ENCODE results near the gene CA4.
"Not testable (repeated sequence)": the region's sequence is repeated elsewhere in the genome, so short reads cannot be mapped to it uniquely, and the experiment has no call there.

CA4 gene

DNA sequence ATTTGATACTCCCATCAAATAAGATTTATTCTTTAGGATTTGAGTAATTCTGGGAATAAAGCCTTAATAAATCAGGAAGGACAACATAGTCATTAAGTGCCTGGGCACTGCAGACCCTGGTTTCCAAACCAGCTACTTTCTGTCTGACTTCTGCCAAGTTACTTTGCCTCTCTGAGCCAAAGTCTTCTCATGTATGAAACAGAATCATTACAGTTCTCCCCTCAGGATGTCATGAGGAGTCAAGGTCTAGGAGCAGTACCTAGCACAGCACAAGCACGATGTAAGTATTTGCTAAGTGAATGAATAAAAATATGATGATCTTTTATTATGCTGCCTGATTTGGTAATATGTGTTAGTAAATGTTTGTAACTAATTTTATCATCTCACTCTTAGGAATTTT lies 40.6 kb upstream of the CA4 start:
- DNase-seq, result no peak
- Histone ChIP-seq H3K9me3 (ENCODE audit: control insufficient read depth, low read length) (no peaks in the 10 kb centered on the region), H3K4me1 (ENCODE audit: control insufficient read depth, insufficient read depth, low read length, poor library complexity, severe bottlenecking) (no peaks in the 10 kb centered on the region), H3K36me3 (ENCODE audit: control insufficient read depth, insufficient read depth, low read length) (no peaks in the 10 kb centered on the region), H3K27ac (ENCODE audit: insufficient read depth, low read length, poor library complexity, severe bottlenecking) (no peak overlapping the region), H3K4me3 (ENCODE audit: insufficient read depth, low read depth, low read length, poor library complexity, severe bottlenecking) (no peak overlapping the region), H3K27me3 (replicated peaks; ENCODE audit: control insufficient read depth, insufficient read depth, low read length, poor library complexity, severe bottlenecking) (no peaks in the 10 kb centered on the region)

DNA sequence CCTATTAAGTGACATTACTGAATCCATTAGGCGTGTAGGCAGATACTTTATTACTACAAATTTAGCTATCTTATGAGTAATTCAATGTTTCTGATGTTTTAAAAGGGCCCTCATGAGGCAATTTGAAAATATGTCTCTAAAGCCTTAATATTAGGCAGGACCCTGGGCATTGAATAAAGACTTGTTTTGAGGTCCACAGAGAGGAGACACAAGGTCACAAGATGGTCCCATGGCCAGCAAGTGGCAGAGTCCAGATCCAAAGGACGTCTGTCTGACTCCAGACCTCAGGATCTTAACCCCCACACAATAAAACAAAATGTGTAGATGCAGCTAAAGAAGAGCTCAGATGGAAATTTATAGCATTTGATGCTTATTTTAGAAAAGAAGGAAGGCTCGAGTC lies 39.2 kb upstream of the CA4 start:
- H3K9me3 ChIP-seq (ENCODE audit: control insufficient read depth, low read length), result no peaks in the 10 kb centered on the region
- H3K36me3 ChIP-seq (ENCODE audit: control insufficient read depth, insufficient read depth, low read length), result no peaks in the 10 kb centered on the region
- H3K27me3 ChIP-seq (replicated peaks; ENCODE audit: control insufficient read depth, insufficient read depth, low read length, poor library complexity, severe bottlenecking), result no peaks in the 10 kb centered on the region
- no peak overlapping the region for H3K27ac ChIP-seq (ENCODE audit: insufficient read depth, low read length, poor library complexity, severe bottlenecking)
- no peaks in the 10 kb centered on the region for H3K4me1 ChIP-seq (ENCODE audit: control insufficient read depth, insufficient read depth, low read length, poor library complexity, severe bottlenecking)
- H3K4me3 ChIP-seq (ENCODE audit: insufficient read depth, low read depth, low read length, poor library complexity, severe bottlenecking), result no peak overlapping the region
- DNase-seq, result no peak

DNA sequence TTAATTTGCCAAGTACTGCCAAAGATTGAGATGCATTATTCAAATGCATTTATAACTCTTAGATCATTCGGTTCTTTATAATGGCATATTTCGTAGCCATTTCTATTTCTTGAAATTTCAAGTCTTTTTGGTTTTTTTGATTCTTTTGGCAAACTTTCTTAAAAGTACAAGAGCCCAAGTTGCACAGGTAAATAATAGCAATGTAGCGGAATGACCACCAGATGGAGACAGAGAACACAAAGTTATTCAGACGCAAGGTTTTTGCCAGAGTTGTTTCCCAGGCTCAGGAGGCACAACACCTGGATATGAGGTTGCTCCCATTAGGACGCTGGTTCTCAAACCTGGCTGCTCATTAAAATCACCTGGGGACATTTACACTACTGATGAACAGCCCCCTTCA lies 38.1 kb upstream of the CA4 start:
- H3K9me3 ChIP-seq (ENCODE audit: control insufficient read depth, low read length); H3K27me3 ChIP-seq (replicated peaks; ENCODE audit: control insufficient read depth, insufficient read depth, low read length, poor library complexity, severe bottlenecking); H3K4me3 ChIP-seq (ENCODE audit: insufficient read depth, low read depth, low read length, poor library complexity, severe bottlenecking); DNase-seq; H3K36me3 ChIP-seq (ENCODE audit: control insufficient read depth, insufficient read depth, low read length); H3K4me1 ChIP-seq (ENCODE audit: control insufficient read depth, insufficient read depth, low read length, poor library complexity, severe bottlenecking); H3K27ac ChIP-seq (ENCODE audit: insufficient read depth, low read length, poor library complexity, severe bottlenecking): not testable (repeated sequence)

DNA sequence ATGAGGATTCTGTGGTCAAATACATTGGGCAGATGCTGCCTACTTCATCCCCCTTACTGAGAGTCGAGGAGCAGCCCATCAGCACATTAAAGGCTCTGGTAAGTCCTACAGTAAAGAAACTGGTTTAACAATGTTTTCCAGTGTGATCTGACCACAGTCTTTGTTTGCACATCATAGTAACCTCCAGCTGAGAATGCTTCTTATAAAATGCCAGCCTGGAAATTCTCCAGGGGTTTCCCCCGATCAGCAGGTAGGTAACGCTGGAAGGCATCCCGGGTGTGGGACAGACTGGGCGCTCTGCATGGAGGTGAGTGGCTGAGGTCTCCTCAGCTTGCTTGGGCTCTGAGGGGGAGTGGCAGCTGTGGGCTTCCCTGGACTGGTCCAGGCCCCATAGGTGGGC lies 34.4 kb upstream of the CA4 start:
- not testable (repeated sequence) for DNase-seq; H3K36me3 ChIP-seq (ENCODE audit: control insufficient read depth, insufficient read depth, low read length); H3K9me3 ChIP-seq (ENCODE audit: control insufficient read depth, low read length); H3K27me3 ChIP-seq (replicated peaks; ENCODE audit: control insufficient read depth, insufficient read depth, low read length, poor library complexity, severe bottlenecking); H3K4me1 ChIP-seq (ENCODE audit: control insufficient read depth, insufficient read depth, low read length, poor library complexity, severe bottlenecking); H3K27ac ChIP-seq (ENCODE audit: insufficient read depth, low read length, poor library complexity, severe bottlenecking); H3K4me3 ChIP-seq (ENCODE audit: insufficient read depth, low read depth, low read length, poor library complexity, severe bottlenecking)

DNA sequence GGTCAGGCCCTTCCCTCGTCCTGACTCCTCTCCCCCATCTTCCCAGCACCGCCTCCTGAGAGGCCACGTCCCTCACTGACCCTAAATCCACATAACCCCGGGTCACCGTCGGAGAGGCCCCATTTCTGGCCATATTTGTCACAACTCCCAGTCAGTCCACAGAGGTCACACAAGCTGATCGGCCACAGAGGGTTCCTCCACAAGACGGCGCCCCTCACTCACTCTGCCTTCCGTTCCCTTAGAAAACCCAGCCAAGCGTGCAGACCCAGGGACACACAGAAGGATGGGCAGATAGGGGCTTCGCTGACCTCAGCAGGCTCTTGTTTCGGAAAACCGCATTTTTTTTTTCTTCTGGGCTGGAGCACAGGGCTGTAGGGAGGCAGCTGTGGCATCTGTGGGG lies 33.6 kb upstream of the CA4 start:
- DNase-seq; H3K4me3 ChIP-seq (ENCODE audit: insufficient read depth, low read depth, low read length, poor library complexity, severe bottlenecking); H3K27ac ChIP-seq (ENCODE audit: insufficient read depth, low read length, poor library complexity, severe bottlenecking); H3K4me1 ChIP-seq (ENCODE audit: control insufficient read depth, insufficient read depth, low read length, poor library complexity, severe bottlenecking); H3K9me3 ChIP-seq (ENCODE audit: control insufficient read depth, low read length); H3K27me3 ChIP-seq (replicated peaks; ENCODE audit: control insufficient read depth, insufficient read depth, low read length, poor library complexity, severe bottlenecking); H3K36me3 ChIP-seq (ENCODE audit: control insufficient read depth, insufficient read depth, low read length): not testable (repeated sequence)

DNA sequence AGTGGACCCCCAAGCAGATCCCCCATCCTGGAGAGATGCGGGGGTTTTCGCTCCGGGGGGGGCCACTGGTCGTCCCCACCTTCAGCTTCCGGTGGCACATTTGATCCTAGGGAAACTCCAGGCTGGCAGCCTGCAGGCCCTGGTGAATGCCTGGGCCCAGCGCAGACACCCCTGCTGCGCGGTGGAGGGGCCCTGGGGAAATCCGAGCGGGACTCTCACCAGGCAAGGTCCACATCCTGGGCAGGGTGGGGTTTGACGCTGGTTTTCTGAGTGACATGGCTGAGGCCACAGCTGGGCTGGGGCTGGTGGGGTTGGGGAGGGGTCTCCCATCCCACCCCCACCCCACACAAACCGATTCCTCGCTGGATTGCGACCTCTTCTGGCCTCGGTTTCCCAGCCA lies 30.6 kb upstream of the CA4 start:
- not testable (repeated sequence) for H3K4me1 ChIP-seq (ENCODE audit: control insufficient read depth, insufficient read depth, low read length, poor library complexity, severe bottlenecking); H3K9me3 ChIP-seq (ENCODE audit: control insufficient read depth, low read length); H3K27ac ChIP-seq (ENCODE audit: insufficient read depth, low read length, poor library complexity, severe bottlenecking); H3K36me3 ChIP-seq (ENCODE audit: control insufficient read depth, insufficient read depth, low read length); DNase-seq; H3K4me3 ChIP-seq (ENCODE audit: insufficient read depth, low read depth, low read length, poor library complexity, severe bottlenecking); H3K27me3 ChIP-seq (replicated peaks; ENCODE audit: control insufficient read depth, insufficient read depth, low read length, poor library complexity, severe bottlenecking)

DNA sequence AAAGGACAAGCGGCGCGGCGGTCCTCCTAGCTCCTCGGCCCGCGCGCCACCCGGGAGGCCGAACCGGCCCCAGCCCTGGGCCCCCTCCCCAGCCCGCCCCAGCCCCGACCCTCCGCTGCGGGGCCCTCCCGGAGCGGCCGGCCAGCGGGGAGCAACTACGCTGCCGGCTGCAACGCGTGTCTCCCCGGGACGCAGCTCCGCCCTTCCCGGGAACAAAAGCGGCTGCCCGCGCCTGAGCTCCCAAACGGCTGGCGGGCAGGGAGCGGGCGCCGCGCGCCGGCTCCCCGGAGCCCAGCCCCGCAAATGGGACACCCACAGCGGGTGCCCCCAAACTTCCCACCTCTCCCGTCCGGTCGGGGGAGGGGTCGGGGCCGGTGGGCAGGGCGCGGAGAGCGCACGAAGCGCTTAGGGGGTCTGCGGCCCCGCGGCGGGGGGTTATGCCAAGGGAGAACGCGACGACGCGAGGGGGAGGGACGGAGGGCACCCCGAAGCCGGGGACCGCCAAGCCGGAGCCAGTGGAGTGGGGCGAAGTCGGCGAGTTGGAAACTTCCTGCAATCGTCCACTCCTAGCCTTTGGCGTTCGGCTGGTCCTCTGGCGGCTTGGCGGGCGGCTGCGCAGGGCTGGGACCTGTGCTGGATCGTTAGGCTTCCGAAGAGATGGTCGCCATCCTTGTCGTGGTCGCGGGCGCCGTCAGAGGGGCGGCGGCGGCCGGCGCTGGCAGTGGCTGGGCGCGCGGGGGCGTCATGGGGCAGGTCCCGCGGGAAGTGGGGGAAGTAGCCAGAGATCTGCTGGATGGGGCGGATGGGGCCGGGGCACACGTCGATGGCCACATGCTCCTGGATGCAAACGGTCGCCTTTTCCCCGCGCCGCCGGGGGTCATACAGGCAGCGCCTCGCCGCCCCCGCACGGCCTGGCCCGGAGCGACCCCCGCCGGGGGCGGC lies 29.7 kb upstream of the CA4 start:
- not testable (repeated sequence) for H3K9me3 ChIP-seq (ENCODE audit: control insufficient read depth, low read length); H3K27me3 ChIP-seq (replicated peaks; ENCODE audit: control insufficient read depth, insufficient read depth, low read length, poor library complexity, severe bottlenecking); H3K4me3 ChIP-seq (ENCODE audit: insufficient read depth, low read depth, low read length, poor library complexity, severe bottlenecking); H3K36me3 ChIP-seq (ENCODE audit: control insufficient read depth, insufficient read depth, low read length); H3K4me1 ChIP-seq (ENCODE audit: control insufficient read depth, insufficient read depth, low read length, poor library complexity, severe bottlenecking); DNase-seq; H3K27ac ChIP-seq (ENCODE audit: insufficient read depth, low read length, poor library complexity, severe bottlenecking)

DNA sequence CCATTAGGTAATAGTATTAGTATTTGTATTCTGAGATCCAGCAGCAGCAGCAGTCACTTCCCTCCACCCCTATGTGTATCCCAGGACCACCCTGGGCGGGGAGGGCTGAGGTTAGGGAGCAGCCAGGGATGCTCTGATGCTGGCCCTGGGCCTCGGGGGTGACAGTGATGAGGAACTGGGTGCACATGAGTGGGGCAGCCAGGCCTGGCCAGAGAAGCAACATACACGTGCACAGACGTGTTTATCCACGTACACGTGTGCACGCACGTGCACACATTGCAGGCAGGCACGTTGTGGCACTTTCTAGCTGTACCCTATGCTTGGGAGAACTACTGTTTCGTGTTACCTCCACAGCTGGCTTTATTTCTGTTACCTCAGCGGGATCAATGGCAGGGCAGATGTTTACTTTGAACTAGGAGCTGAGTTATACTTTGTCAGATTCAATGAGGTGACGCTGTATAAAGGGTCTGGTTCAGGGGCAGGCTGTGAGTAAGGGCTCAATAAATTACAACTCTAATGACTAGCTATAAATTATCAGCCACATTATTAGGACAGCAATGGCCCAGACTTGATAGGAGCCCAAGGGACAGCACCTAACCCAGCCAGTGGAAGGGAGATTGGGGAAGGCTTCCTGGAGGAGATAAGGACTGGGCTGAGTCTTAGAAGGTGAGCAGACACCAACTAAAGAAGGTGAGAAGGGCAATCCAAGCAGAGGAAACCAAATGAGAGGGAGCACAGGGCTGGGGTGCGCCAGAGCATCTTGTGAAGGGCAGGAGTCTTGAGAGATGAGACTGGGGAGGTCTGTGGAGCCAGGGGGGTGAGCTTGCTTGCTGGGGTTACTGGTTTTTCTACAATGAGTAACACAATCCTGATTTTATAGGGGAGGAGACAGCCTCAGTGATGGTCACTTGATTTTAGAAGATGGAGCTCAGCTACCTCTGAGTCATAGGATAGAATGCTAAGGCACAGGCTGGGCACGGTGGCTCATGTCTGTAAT lies 22.4 kb upstream of the CA4 start:
- DNase-seq, result no peak
- H3K9me3 ChIP-seq (ENCODE audit: control insufficient read depth, low read length), result no peaks in the 10 kb centered on the region
- no peaks in the 10 kb centered on the region for H3K27me3 ChIP-seq (replicated peaks; ENCODE audit: control insufficient read depth, insufficient read depth, low read length, poor library complexity, severe bottlenecking)
- H3K4me3 ChIP-seq (ENCODE audit: insufficient read depth, low read depth, low read length, poor library complexity, severe bottlenecking), result no peak overlapping the region
- H3K36me3 ChIP-seq (ENCODE audit: control insufficient read depth, insufficient read depth, low read length), result no peaks in the 10 kb centered on the region
- H3K27ac ChIP-seq (ENCODE audit: insufficient read depth, low read length, poor library complexity, severe bottlenecking), result no peak overlapping the region
- no peaks in the 10 kb centered on the region for H3K4me1 ChIP-seq (ENCODE audit: control insufficient read depth, insufficient read depth, low read length, poor library complexity, severe bottlenecking)

DNA sequence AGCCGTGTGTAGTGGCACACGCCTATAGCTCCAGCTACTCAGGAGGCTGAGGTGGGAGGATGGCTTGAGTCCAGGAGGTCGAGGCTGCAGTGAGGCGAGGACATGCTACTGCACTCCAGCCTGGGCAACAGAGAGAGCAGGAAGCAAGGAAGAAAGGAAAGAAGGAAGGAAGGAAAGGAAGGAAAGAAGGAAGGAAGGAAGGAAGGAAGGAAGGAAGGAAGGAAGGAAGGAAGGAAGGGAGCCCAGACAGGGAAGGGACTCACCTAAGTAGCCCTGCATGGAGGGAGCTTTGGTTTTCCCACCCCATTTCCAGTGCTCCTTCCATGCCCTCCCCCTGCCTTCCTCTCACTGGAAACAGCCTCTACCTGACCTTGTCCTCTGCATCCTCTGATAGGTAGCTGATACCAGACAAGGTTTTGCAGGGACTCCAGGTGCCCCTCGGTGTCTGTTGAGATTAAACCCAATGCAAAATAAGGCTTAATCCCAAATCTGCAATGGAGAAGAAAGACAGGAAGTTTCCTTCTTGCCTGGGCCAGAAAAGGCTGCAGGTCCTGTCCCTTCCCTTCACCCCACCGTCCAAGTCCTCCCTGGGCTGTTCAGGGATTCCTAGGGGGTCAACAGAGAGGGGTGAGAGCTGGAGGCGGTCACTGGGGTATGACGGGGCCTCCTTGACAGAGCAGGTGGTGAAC lies 21.5 kb upstream of the CA4 start:
- no peaks in the 10 kb centered on the region for H3K4me1 ChIP-seq (ENCODE audit: control insufficient read depth, insufficient read depth, low read length, poor library complexity, severe bottlenecking)
- H3K27ac ChIP-seq (ENCODE audit: insufficient read depth, low read length, poor library complexity, severe bottlenecking), result no peak overlapping the region
- no peak overlapping the region for H3K4me3 ChIP-seq (ENCODE audit: insufficient read depth, low read depth, low read length, poor library complexity, severe bottlenecking)
- no peaks in the 10 kb centered on the region for H3K9me3 ChIP-seq (ENCODE audit: control insufficient read depth, low read length)
- H3K27me3 ChIP-seq (replicated peaks; ENCODE audit: control insufficient read depth, insufficient read depth, low read length, poor library complexity, severe bottlenecking), result no peaks in the 10 kb centered on the region
- no peak for DNase-seq
- H3K36me3 ChIP-seq (ENCODE audit: control insufficient read depth, insufficient read depth, low read length), result no peaks in the 10 kb centered on the region

Measured in effector memory CD4-positive, alpha-beta T cell (primary cell).